AG09319 (cell line): ENCODE results near the gene DTD1.

Source experiments
- DNase-seq: peaks from one replicate; pipeline ENCODE4 v3.0.0-alpha.2; 2010; ENCODE audit warnings: low read depth; ENCODE audit errors: extremely low read depth
- TF ChIP-seq, protein P1 (sequence below): IDR thresholded peaks from 2 replicates; pipeline ENCODE4 v1.5.1; 2011; ENCODE audit warnings: low read depth, mild to moderate bottlenecking, inconsistent platforms, low read length, moderate library complexity

DTD1 gene, protein sequence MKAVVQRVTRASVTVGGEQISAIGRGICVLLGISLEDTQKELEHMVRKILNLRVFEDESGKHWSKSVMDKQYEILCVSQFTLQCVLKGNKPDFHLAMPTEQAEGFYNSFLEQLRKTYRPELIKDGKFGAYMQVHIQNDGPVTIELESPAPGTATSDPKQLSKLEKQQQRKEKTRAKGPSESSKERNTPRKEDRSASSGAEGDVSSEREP

DNA sequence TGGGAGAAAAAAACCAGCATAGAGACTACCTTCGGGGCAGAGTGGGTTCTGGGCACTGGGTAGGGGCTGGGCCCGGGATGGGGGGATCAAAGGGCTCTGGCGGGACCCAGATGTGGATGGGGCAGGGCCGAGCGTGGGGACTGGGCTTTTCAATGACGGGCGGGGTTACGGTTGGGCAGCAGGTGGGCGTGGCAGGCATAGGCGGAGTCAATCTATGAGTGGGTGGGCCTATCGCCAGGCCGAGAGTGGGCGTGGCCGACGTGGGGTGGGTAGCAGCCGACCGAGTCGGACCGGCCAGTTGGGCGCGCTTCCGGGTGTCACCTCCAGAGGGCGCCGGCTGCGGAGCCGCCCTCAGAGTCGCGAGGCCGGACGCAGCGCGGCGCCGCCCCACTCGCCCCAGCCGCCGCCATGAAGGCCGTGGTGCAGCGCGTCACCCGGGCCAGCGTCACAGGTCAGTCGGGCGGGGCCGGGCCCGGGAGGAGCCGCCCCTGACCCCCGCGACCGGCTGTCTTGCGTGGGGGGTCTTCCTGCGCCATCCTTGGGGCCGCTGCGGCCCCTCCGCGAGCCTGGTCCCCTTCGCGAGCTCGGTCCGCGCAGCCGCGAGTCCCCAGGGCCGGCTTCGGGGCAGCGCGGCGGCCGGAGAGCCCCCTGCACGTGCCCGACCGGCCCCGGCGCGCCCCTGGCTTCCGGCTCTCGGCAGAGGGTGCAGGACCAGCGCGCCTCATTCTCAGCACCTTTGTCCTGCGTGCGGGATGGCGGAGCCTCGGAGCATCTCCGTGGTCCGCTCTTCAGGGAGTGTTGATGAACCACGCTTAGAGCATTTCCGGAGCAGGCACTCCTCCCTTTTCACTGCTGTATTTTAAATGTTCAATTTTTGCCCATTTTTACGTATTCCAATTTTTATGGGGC is at the start of gene DTD1:
DTD1 (plus strand) TSS at position 390 of the 909 bp plus-strand sequence; CDS start at position 409, 19 bp downstream.
- DNase-seq: peak; percentile 72
- TF ChIP-seq, protein P1, sequence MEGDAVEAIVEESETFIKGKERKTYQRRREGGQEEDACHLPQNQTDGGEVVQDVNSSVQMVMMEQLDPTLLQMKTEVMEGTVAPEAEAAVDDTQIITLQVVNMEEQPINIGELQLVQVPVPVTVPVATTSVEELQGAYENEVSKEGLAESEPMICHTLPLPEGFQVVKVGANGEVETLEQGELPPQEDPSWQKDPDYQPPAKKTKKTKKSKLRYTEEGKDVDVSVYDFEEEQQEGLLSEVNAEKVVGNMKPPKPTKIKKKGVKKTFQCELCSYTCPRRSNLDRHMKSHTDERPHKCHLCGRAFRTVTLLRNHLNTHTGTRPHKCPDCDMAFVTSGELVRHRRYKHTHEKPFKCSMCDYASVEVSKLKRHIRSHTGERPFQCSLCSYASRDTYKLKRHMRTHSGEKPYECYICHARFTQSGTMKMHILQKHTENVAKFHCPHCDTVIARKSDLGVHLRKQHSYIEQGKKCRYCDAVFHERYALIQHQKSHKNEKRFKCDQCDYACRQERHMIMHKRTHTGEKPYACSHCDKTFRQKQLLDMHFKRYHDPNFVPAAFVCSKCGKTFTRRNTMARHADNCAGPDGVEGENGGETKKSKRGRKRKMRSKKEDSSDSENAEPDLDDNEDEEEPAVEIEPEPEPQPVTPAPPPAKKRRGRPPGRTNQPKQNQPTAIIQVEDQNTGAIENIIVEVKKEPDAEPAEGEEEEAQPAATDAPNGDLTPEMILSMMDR: peak; percentile 52

DNA sequence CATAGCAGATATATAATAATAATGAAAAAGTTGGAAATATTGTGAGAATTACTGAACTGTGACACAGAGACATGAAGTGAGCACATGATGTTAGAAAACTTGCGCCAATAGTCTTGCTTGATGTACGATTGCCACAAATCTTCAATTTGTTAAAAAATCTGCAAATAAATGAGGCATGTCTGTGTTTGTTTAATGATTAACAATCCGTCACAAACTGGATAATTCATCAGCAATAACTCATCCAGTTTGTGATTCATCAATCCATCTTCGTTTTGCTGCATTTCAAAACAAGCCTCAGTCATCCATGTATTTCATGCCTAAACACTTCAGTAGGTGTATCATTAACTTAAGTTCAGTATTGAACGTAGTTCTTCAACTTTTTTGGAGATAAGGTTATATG is 46.1 kb upstream of the DTD1 start:
- no peak for DNase-seq
- TF ChIP-seq, protein P1: no peak

DNA sequence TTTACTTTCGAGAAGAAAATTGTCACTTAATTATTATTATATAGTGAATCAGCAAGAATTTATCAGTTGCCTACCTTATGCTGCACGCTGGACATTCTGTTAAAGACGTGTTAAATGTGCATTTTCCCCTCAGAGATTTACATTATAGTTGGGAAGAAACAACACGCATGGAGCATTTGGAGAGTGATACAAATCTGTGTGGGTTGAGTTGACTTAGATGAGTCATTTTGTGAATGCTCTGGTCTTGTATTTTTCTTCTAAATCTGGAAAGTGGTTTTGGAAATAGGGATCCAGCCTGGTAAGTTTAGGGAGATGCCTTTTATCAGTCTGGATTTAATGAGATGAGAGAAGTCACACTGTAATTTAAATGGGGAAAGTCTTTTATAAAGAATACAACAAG is 44.6 kb upstream of the DTD1 start:
- TF ChIP-seq, protein P1: no peak
- no peak for DNase-seq

DNA sequence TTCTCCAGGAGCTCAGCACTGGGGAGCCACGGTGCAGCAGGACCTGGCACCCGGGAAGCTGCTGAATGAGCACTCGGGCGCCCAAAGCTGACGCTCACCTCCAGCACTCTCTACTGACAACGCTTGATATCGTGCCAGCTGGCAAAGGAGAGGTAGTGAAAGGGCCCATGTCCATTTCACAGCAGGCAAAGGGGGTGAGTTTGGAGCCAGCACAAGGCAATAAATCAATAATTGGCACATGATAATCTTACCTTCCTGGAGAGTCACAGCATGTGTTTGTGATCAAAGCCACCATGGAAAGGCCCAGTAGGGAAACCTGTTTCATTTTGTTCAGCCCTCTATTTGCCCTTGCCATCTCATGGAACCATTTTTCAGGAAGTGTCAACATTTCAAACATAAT is 43.9 kb upstream of the DTD1 start:
- no peak for DNase-seq
- TF ChIP-seq, protein P1: no peak

DNA sequence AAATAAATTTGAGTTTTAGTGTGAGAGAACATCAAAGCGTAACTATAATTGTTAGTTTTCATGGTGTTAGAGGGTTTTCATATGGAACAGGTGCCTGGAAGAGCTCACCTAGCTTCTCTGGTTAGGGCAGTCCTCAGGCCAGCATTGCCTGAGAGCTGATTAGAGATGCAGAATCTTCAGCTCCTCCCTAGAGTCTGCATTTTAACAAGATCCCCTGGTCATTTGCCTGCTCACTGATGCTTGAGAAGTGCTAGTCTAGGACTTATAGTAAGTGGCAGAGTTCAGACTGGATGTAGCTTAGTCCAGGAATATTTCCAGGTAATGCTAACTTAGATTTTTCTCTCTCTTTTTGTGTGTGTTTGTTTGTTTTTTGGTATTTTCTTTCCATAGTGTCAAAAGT is 42.3 kb upstream of the DTD1 start:
- DNase-seq: no peak
- TF ChIP-seq, protein P1: no peak

DNA sequence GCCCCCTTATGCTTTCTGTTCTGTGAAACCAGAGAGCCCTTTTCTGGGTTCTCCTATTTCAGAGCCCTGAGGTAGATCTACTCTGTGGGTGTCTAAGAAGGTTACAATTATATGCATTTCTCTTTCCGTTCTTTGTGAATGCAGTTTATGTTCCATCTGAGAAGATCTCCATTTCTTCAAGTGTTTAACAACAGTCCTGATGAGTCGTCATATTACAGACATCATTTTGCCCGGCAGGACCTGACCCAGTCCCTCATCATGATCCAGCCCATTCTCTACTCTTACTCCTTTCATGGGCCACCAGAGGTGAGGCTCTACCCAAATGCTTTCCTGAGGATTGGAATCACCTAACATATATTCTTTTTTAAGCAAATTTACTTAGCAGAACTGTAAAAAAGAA is 39.4 kb upstream of the DTD1 start:
- DNase-seq: no peak
- TF ChIP-seq, protein P1: no peak

DNA sequence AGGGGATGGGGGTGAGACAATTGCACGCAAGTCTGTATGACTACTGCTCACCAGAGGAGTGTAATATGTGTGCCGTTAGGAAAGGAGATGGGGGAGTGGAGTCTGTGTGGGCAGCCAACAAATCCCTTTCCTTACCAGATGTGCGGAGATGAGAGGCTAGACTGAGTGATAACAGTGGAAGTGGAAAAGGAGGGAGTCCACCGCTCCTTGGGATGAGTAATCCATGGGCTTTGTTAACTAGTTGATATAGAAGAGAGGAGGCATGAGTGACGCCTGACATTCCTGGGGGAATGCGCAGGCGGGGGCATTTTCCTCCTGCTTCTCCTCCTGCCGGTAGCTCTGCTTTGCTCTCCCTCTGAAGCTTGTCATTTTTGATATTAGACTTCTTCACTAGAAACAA is 34.1 kb upstream of the DTD1 start:
- TF ChIP-seq, protein P1: no peak
- no peak for DNase-seq
